NB4 (cell line): ENCODE results near the gene AKAP3.

Experiments used
- CTCF ChIP-seq: IDR thresholded peaks from one replicate; pipeline ENCODE4 v1.5.1; 2012; ENCODE audit warnings: low read depth, low read length
- MAX ChIP-seq: IDR thresholded peaks from 2 replicates; pipeline ENCODE4 v1.6.1; 2011; ENCODE audit warnings: low read depth, low read length
- POLR2A ChIP-seq: IDR thresholded peaks from 2 replicates; pipeline ENCODE4 v1.6.1; 2011; ENCODE audit warnings: mild to moderate bottlenecking; ENCODE audit not compliant: insufficient read length; ENCODE audit errors: extremely low read depth

DNA sequence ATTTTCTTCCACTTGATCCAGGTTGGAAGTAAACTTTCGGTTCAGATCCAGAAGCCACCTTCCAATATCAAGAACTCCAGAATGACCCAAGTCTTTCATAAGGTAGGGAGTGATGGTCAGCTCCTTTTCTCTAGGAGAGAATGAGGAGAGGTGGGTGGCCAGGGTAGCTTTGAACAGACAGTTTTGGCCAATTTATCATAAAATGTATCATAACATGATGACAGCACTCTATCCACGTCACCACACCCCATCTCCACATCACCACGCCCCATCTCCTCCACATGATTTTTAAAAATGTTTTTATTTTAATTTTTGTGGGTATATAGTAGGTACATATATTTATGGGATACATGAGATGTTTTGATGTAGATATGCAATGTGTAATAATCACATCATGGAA is 59.9 kb downstream of the AKAP3 start:
- TF ChIP-seq MAX: no peak
- TF ChIP-seq CTCF: no peak
- no peak for TF ChIP-seq POLR2A
